HG03457 (cell line): ENCODE data around the gene NME4.

Source experiments
- ATAC-seq: cut with Tn5 transposase; IDR thresholded peaks from one replicate; pipeline ENCODE4 v1.9.1; 2021; ENCODE audit warnings: moderate number of reproducible peaks; ENCODE audit not compliant: unreplicated experiment

Gene NME4

GRCh38 chr16:363110-363765, 33.8 kb upstream of the NME4 start:
- ATAC-seq: no peak

- no peak for ATAC-seq
Measured at GRCh38 chr16:363766-364490, 33.1 kb upstream of the NME4 start.

GRCh38 chr16:364595-365491, 32.2 kb upstream of the NME4 start:
- ATAC-seq: no peak

DNA sequence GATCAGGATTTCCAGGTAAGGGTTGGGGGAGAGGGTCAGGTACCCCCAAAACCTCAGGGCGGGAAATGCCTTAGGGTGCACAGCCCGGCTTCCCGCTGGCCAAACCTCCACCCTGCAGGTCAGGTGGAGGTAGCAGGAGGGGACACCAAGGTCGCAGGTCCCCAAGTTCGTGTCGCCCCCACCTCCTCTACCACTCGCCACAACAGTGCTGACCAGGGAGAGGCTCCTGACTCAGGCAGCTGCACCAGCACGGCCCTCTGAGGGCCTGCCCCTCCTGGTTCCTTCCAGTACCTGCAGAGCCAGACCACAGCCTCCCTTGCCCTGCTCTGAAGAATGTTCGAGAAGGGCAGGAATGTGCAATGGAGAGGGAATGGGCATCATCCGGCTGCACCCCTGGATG, 30.5 kb upstream of the NME4 start:
- ATAC-seq: no peak

- no peak for ATAC-seq
Measured at GRCh38 chr16:367333-367903, 29.6 kb upstream of the NME4 start.

- no peak for ATAC-seq
Measured at GRCh38 chr16:368388-369158, 28.4 kb upstream of the NME4 start.

- no peak for ATAC-seq
Measured at GRCh38 chr16:369275-369865, 27.6 kb upstream of the NME4 start.

- ATAC-seq: no peak
Measured at GRCh38 chr16:369866-370436, 27.0 kb upstream of the NME4 start.

DNA sequence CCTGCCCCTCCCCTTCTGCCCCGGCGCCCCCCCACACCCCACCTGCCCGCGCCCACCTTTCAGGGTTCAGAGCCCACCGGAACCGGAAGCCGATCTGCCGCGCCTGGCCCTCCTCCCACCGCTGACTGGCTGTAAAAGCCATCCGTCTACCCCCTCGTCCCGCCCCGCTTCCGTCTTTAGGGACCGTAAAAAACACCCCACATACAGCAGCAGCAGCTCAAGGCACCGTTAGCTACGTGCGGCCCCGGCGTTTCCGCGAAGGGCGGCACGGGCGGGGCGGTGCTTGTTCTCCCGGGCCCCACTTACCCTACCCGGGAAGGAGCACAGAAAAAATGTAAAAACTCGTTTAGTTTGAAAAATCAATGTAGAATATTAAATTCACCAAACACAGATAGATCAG, 26.6 kb upstream of the NME4 start, which contains the start of gene MRPL28:
MRPL28 (minus strand) TSS at position 96 of the 400 bp plus-strand sequence. CDS start 320 bp downstream, outside the sequence.
- ATAC-seq: peak; percentile 35

DNA sequence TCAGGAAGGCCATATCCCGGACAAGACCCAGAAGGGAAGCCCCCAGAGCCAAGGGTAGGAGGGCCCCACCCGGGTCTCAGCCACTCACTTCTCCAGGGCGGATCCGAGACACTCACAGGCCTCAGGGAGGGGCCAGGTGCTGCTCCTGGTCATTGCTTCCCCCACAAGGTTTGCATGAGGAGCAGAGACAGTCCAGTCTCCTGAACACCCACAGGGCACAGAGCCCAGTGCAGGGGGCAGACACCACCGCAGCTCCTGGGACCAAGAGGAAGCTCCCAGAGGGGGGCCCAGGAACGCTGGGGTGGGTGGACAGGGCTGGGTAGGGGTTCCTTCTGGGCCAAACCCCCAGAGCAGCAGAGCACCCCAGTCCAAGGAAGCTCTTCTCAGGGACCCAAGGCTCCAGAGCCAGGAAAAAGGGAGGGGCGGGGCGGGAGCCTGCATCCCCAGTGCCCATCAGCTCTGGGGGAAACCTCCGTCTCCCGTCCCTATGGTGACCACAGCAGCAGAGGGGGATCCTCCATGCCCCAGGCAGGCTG, 26.0 kb upstream of the NME4 start:
- ATAC-seq: no peak

GRCh38 chr16:371515-372301, 25.3 kb upstream of the NME4 start:
- no peak for ATAC-seq

DNA sequence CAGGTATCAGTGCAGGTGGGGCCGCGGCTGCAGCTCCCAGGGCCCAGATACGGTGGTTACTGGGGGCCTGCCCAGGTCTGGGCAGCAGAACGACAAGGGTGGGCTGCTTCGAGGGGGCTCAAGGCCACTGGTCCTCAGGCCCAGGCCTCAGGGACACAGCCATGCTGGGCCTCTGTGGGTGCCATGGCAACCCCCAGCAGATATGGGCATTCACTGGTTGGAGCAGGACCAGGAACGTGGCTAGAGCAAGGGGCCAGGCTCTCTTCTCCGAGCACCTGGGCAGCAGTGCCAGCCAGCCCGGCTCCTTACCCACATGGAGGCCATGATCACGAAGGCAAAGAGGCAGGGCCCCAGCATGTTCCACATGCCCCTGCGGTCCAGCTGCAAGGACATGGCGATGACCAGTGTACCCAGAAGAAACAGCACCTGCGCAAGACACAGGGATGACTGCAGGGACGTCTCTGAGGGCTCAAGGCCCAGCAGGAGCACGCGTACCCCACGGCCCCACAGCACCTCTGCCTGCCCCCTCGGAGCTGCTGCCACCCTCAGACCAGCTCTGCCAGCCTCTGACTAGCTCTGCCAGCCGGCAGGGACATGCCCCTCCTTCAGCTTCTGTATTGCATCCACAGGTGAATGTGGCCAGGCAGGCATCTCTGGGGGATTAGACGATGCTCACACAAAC, 24.6 kb upstream of the NME4 start:
- ATAC-seq: no peak

GRCh38 chr16:373020-373598, 23.9 kb upstream of the NME4 start:
- ATAC-seq: no peak

DNA sequence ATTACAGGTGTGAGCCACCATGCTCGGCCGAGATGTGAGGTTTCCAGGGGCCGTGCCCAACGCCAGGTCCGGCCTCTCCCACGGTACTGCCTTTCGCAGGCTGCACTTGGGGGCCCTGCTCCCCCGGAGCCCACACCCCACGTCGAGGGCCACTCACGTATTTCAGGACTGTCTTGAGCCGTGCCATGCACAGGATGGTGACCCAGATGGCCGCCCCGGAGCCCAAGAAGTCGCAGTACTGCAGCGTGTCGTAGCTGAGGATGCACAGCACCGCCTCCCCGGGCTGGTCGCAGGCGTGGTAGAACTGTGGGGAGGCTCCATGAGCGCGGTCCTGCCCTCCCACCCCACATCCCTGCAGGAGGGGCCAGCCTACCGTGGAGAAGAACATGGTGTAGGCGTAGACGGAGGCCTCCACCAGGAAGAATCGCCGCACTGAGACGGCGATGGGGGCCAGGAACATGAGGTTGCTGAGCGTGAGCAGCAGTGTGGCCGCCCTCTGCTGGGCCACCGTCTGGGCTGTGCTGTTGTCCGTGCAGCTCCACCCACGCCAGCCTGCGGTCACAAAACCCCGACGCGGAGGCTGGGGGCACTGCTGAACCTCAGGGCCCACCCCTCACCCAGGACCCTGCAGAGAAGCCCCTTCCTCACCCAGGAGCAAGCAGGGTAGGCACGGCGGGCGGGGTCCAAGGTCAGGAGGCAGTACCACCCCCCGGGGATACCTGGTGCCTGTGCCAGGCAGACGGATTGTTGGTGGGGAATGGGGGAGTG, 23.0 kb upstream of the NME4 start:
- ATAC-seq: no peak

DNA sequence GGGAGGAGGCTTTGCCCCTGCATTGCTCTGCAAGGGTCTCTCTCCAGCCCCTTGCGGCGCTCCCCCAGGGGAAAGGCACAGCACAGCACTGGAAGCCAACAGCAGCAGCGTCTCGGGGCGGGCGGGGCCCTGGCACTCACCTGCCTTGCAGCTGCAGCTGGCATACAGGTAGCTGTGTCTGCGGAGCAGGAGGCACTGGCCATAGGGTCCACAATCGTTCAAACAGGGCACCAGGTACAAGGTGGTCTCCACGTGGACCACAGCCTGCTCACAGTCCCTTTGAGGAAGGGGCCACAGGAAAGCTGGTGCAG, 22.4 kb upstream of the NME4 start:
- ATAC-seq: no peak

DNA sequence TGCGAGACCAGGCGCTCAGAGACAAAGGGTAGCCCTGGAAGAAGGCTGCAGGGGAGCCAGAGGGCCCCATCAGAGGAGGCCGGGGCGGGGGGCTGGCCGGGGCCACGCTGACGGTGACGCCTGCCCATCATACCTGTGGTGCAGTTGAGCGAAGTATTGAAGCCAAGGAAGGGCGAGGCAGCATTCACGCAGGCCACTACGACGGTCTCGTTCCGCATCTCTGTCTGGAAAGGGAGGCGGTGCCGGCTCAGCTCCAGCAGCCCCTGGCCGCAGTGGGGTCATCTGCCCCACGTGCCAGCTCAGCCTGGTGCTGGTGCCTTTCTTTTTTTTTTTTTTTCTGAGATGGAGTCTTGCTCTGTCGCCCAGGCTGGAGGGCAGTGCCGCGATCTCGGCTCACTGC, 21.8 kb upstream of the NME4 start:
- no peak for ATAC-seq
